HepG2 (cell line): ENCODE measurements around the gene ZNF606. TPM values are rescaled to one million over a fixed set of nuclear protein-coding genes. Genes with fewer than 3 reads are reported as not detected.

Source experiments
- ATAC-seq: fragments of 200-7000 bp; cut with Tn5 transposase; 3 replicates; pipeline ENCODE4 v1.9.1; 2020; ENCODE audit warnings: mild to moderate bottlenecking, moderate library complexity
- BruUV-seq: library from RNA; stranded (reverse); fragments of 400-500 nt; replicated peaks from 2 replicates; lab custom pipeline; 2021; lab: Mats Ljungman, UMichigan
- CTCF ChIA-PET: fragments of 300-600 bp; formaldehyde crosslinking; extraction: SDS; loops from one replicate; lab custom pipeline; 2021; ENCODE audit warnings: low total read pairs, inconsistent platforms, low intra/inter-chr PET ratio; lab: Yijun Ruan, JAX
- POLR2A ChIA-PET: fragments of 350-600 bp; sonication (Branson Sonifier 250); formaldehyde crosslinking; loops from one replicate; lab custom pipeline; 2020; ENCODE audit warnings: antibody characterized with exemption, inconsistent platforms; lab: Yijun Ruan, JAX
- DNase-seq: peaks from one replicate; pipeline ENCODE4 v3.0.0-alpha.2; 2015; ENCODE audit warnings: low spot score
- FAIRE-seq: peaks from 3 replicates; lab custom pipeline; 2011; peaks lifted over from hg19 to GRCh38; lab: Jason Lieb, UNC
- H2AFZ ChIP-seq: one replicate; pipeline ENCODE4 v1.6.1; 2011; ENCODE audit warnings: low read length, inconsistent platforms
- H3K27ac ChIP-seq: fragments of 300-600 bp; 3 replicates; pipeline ENCODE4 v1.8.0; 2011; ENCODE audit warnings: mixed run types, mild to moderate bottlenecking, mixed read lengths, low read length, inconsistent platforms; ENCODE audit not compliant: insufficient read depth; ENCODE audit errors: extremely low read length
- H3K27me3 ChIP-seq, 2 experiments: fragments of 200-600 bp in 1 of 2; 2 replicates in 1 of 2; 3 replicates in 1 of 2; pipeline versions ENCODE4 v1.6.0 to v1.8.0; 2011; ENCODE audit warnings: low read length in 2 of 2, mild to moderate bottlenecking in 2 of 2, moderate library complexity in 2 of 2, inconsistent platforms in 1 of 2; ENCODE audit not compliant: insufficient read depth in 2 of 2, control insufficient read depth in 1 of 2
- H3K36me3 ChIP-seq, 2 experiments: fragments of 200-600 bp in 1 of 2; replicated peaks in 1 of 2; 2 replicates in 1 of 2; 3 replicates in 1 of 2; pipeline versions ENCODE4 v1.5.1 to v1.8.0; 2011; ENCODE audit warnings: low read length in 2 of 2, inconsistent platforms in 1 of 2; ENCODE audit not compliant: insufficient read depth in 2 of 2, control insufficient read depth in 1 of 2
- H3K4me1 ChIP-seq: 2 replicates; pipeline ENCODE4 v1.5.1; 2012; ENCODE audit warnings: low read length, inconsistent platforms; ENCODE audit not compliant: insufficient read depth
- H3K4me2 ChIP-seq: 2 replicates; pipeline ENCODE4 v1.6.0; 2011; ENCODE audit warnings: low read depth, low read length, inconsistent platforms
- H3K4me3 ChIP-seq, 3 experiments: fragments of 200-600 bp in 1 of 3; sonication (generic), shearing (Covaris generic) in 1 of 3; replicated peaks in 1 of 3; 2 replicates each; pipeline ENCODE4 v1.5.1; 2011 to 2016; ENCODE audit warnings: low read length in 3 of 3, inconsistent platforms in 2 of 3, low read depth in 2 of 3, mild to moderate bottlenecking in 2 of 3, control low read depth in 1 of 3, mixed read lengths in 1 of 3; ENCODE audit not compliant: insufficient read depth in 1 of 3
- H3K79me2 ChIP-seq: one replicate; pipeline ENCODE4 v1.6.1; 2011; ENCODE audit warnings: low read length, inconsistent platforms; ENCODE audit not compliant: insufficient read depth
- H3K9ac ChIP-seq: 2 replicates; pipeline ENCODE4 v1.6.0; 2011; ENCODE audit warnings: mild to moderate bottlenecking, low read depth, low read length, inconsistent platforms; ENCODE audit not compliant: insufficient read depth
- H3K9me3 ChIP-seq: 2 replicates; pipeline ENCODE4 v1.5.1; 2012; ENCODE audit warnings: mild to moderate bottlenecking, low read length
- H4K20me1 ChIP-seq: 2 replicates; pipeline ENCODE4 v1.6.0; 2011; ENCODE audit warnings: inconsistent platforms, mild to moderate bottlenecking, low read length, moderate library complexity; ENCODE audit not compliant: insufficient read depth
- AGO1 ChIP-seq: fragments of 200-400 bp; formaldehyde crosslinking; IDR thresholded peaks from 2 replicates; pipeline ENCODE4 v1.6.1; 2017; ENCODE audit warnings: mild to moderate bottlenecking, low read depth, low read length, moderate library complexity; ENCODE audit not compliant: poor library complexity, severe bottlenecking
- AGO2 ChIP-seq: fragments of 200-400 bp; formaldehyde crosslinking; optimal IDR thresholded peaks from 2 replicates; pipeline ENCODE3; 2017; ENCODE audit warnings: mild to moderate bottlenecking, low read depth, low read length, moderate library complexity
- HDAC6 ChIP-seq: fragments of 200-600 bp; sonication (generic); IDR thresholded peaks from 2 replicates; pipeline ENCODE4 v1.7.0; 2017; ENCODE audit warnings: mild to moderate bottlenecking, antibody characterized with exemption, low read length, low read depth
- IRF2 ChIP-seq: IDR thresholded peaks from 2 replicates; pipeline ENCODE4 v1.6.1; 2018; ENCODE audit warnings: missing genetic modification reagents, missing compliant biosample characterization
- NFE2 ChIP-seq: sonication (generic); formaldehyde crosslinking; IDR thresholded peaks from 2 replicates; pipeline ENCODE4 v1.4.0; 2020; ENCODE audit warnings: missing genetic modification reagents
- PLSCR1 ChIP-seq: sonication (generic); formaldehyde crosslinking; IDR thresholded peaks from 2 replicates; pipeline ENCODE4 v1.5.0; 2020; ENCODE audit warnings: missing genetic modification reagents, mild to moderate bottlenecking, borderline replicate concordance
- SIN3A ChIP-seq: IDR thresholded peaks from 2 replicates; pipeline ENCODE4 v1.6.1; 2011; ENCODE audit warnings: low read depth, mild to moderate bottlenecking, control low read depth, low read length, borderline replicate concordance
- SMC3 ChIP-seq: IDR thresholded peaks from 2 replicates; pipeline ENCODE4 v1.6.1; 2011; ENCODE audit warnings: low read length, improper control_type of control experiment
- TBL1XR1 ChIP-seq: fragments of 150-350 bp; IDR thresholded peaks from 2 replicates; pipeline ENCODE4 v1.6.1; 2014; ENCODE audit warnings: borderline replicate concordance, low read length; ENCODE audit not compliant: partially characterized antibody
- THAP11 ChIP-seq: IDR thresholded peaks from 2 replicates; pipeline ENCODE4 v1.6.1; 2016; ENCODE audit warnings: missing biosample characterization, missing genetic modification reagents
- ZNF556 ChIP-seq: sonication (generic); formaldehyde crosslinking; IDR thresholded peaks from 2 replicates; pipeline ENCODE4 v1.4.0; 2020; ENCODE audit warnings: mild to moderate bottlenecking, missing genetic modification reagents, borderline replicate concordance
- ZNF558 ChIP-seq: sonication (generic); formaldehyde crosslinking; IDR thresholded peaks from 2 replicates; pipeline ENCODE4 v1.9.0; 2022; ENCODE audit warnings: mild to moderate bottlenecking, missing genetic modification reagents, borderline replicate concordance
- ZNF576 ChIP-seq: sonication (generic); formaldehyde crosslinking; IDR thresholded peaks from 2 replicates; pipeline ENCODE4 v1.4.0; 2020; ENCODE audit warnings: mild to moderate bottlenecking, missing genetic modification reagents
- ZNF709 ChIP-seq: sonication (generic); formaldehyde crosslinking; IDR thresholded peaks from 2 replicates; pipeline ENCODE4 v1.5.0; 2020; ENCODE audit warnings: mild to moderate bottlenecking, missing genetic modification reagents
- WGBS: methylation state at CpG from one replicate; pipeline ENCODE4 v1.1.6; 2017; ENCODE audit warnings: low lambda C conversion rate; 5-methylcytosine and 5-hydroxymethylcytosine counted together
- in situ Hi-C: cut with HindIII; loops from 2 replicates; pipeline ENCODE4 v1.10.0; 2017; ENCODE audit warnings: low pct_unique_long_range_greater_than_20kb; ENCODE audit not compliant: extremely low pct_ligation_motif_present
- intact Hi-C: fragments of 100-400 bp; cut with micrococcal nuclease; formaldehyde crosslinking; loops from one replicate; pipeline ENCODE4 v1.10.0; 2022; ENCODE audit not compliant: unreplicated experiment
- polyA plus RNA-seq, 8 experiments: library from polyadenylated mRNA; depleted of rRNA in 3 of 8; stranded (reverse) in 7 of 8; unstranded in 1 of 8; fragments of >200 nt; fragmentation: Illumina TruSeq in 4 of 8; extraction: Trizol in 4 of 8; gene quantifications; 2 replicates each; pipeline versions ENCODE4 v1.2.1 to v1.2.3, GENCODE V29; 2011 to 2016; ENCODE audit warnings: low read depth in 4 of 8, missing spikeins in 1 of 8, mixed read lengths in 1 of 8; ENCODE audit not compliant: insufficient read depth in 1 of 8
- total RNA-seq, 5 experiments: library from RNA; depleted of rRNA; stranded (reverse); fragments of >200 nt; fragmentation: Illumina TruSeq; extraction: Trizol; gene quantifications; 2 replicates each; pipeline ENCODE4 v1.2.3, GENCODE V29; 2016; ENCODE audit warnings: low read depth in 1 of 5
- TF ChIP-seq, protein P1 (sequence below): sonication (generic); formaldehyde crosslinking; conservative IDR thresholded peaks from 2 replicates; pipeline ENCODE4 v1.4.0; 2020; ENCODE audit warnings: mild to moderate bottlenecking, missing genetic modification reagents, moderate library complexity

Gene ZNF606
- total and polyA plus RNA-seq, 2 of the 13 experiments (the other 11 are each of a cell fraction or from before 2014, with no cell fraction given) = 4.2 to 14.8 TPM

DNA sequence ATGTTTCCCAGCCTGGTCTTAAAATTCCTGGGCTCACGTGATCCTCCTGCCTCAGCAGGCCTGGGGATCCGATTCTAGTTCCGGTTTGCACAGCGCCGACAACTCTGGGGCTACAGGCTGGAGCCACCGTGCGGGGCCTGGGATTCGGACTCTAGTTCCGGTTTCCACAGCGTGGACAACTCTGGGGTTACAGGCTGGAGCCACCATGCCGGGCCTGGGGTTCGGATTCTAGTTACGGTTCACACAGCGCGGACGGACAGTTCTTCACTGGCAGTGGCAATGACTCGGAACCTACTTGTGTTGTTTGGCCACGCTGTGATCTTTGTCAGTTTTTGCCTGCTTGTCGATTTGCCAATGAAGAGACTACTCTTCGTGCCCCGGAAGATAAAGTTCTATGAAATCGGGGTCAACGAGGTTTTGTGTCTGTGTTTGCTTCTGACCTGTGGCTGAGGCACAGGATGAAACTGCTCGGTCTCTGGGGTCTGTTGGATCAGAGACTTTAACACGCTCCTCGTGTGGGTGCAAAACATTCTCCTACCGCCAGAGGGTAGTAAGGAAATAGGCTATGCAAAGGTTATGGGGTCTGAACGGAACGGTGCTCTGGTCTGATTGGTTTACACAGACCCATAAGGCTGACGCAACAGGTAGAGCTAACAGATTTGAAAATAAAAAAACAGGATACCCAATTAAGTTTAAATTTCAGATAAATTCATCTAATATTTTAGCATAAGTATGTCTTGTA is 19.1 kb upstream of the ZNF606 start (continued):
- TF ChIP-seq, protein P1, sequence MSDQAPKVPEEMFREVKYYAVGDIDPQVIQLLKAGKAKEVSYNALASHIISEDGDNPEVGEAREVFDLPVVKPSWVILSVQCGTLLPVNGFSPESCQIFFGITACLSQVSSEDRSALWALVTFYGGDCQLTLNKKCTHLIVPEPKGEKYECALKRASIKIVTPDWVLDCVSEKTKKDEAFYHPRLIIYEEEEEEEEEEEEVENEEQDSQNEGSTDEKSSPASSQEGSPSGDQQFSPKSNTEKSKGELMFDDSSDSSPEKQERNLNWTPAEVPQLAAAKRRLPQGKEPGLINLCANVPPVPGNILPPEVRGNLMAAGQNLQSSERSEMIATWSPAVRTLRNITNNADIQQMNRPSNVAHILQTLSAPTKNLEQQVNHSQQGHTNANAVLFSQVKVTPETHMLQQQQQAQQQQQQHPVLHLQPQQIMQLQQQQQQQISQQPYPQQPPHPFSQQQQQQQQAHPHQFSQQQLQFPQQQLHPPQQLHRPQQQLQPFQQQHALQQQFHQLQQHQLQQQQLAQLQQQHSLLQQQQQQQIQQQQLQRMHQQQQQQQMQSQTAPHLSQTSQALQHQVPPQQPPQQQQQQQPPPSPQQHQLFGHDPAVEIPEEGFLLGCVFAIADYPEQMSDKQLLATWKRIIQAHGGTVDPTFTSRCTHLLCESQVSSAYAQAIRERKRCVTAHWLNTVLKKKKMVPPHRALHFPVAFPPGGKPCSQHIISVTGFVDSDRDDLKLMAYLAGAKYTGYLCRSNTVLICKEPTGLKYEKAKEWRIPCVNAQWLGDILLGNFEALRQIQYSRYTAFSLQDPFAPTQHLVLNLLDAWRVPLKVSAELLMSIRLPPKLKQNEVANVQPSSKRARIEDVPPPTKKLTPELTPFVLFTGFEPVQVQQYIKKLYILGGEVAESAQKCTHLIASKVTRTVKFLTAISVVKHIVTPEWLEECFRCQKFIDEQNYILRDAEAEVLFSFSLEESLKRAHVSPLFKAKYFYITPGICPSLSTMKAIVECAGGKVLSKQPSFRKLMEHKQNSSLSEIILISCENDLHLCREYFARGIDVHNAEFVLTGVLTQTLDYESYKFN (CRISPR knock-in tag) = no peak
- TF ChIP-seq ZNF556 (no peak), ZNF709 (CRISPR knock-in tag) (no peak), THAP11 (CRISPR knock-in tag) (peak; percentile 87), SMC3 (peak; percentile 27; the same call in 1 of the 2 replicates), ZNF558 (CRISPR knock-in tag) (no peak), ZNF576 (CRISPR knock-in tag) (no peak), IRF2 (CRISPR knock-in tag) (no peak)

- FAIRE-seq (no peak), DNase-seq (no peak), ATAC-seq (no peak)
- BruUV-seq = no TSS peak
- H3K79me2 ChIP-seq = no peaks in the 10 kb centered on the region
- 0 out of 2 replicates have a peak, but pooled peaks cover 3% of the 10 kb centered on the region for H3K4me1 ChIP-seq
- ChIA-PET POLR2A (no interaction called here), CTCF (no interaction called here)
- H3K27me3 ChIP-seq = no peaks in the 10 kb centered on the region
- peaks cover 52% of the 10 kb centered on the region for H3K9me3 ChIP-seq
- H4K20me1 ChIP-seq = no peaks in the 10 kb centered on the region
- no peak overlapping the region for H3K4me2 ChIP-seq
- no peak overlapping the region for H3K4me3 ChIP-seq
- no peaks in the 10 kb centered on the region for H3K36me3 ChIP-seq
- H3K9ac ChIP-seq = no peak overlapping the region
- H3K27ac ChIP-seq = no peak overlapping the region
- H2AFZ ChIP-seq = no peak overlapping the region
- TF ChIP-seq AGO2 (no peak), PLSCR1 (CRISPR knock-in tag) (no peak), AGO1 (no peak), TBL1XR1 (no peak), NFE2 (no peak), SIN3A (no peak), HDAC6 (no peak)
- in situ Hi-C loops = no loop called here
- WGBS = 29% methylated on average over 6 of the region's 7 CpGs
- intact Hi-C loops = no loop called here
Measured at GRCh38 chr19:58020129-58020528, 17.5 kb upstream of the ZNF606 start.
